Measurements from ENCODE around the gene KLHDC10.
A peak's percentile ranks its signal among the peaks of the same experiment; 100 is the strongest.
"Not testable (repeated sequence)": the region's sequence is repeated elsewhere in the genome, so short reads cannot be mapped to it uniquely, and the experiment has no call there.

The KLHDC10 gene

GRCh38 chr7:130079846-130080394, 9.6 kb downstream of the KLHDC10 start:
- no peak for DNase-seq (ENCODE audit: low read depth in 3 of 3)

GRCh38 chr7:130083497-130083896, 13.2 kb downstream of the KLHDC10 start:
- not testable (repeated sequence) for DNase-seq (ENCODE audit: low read depth in 3 of 3)

DNA sequence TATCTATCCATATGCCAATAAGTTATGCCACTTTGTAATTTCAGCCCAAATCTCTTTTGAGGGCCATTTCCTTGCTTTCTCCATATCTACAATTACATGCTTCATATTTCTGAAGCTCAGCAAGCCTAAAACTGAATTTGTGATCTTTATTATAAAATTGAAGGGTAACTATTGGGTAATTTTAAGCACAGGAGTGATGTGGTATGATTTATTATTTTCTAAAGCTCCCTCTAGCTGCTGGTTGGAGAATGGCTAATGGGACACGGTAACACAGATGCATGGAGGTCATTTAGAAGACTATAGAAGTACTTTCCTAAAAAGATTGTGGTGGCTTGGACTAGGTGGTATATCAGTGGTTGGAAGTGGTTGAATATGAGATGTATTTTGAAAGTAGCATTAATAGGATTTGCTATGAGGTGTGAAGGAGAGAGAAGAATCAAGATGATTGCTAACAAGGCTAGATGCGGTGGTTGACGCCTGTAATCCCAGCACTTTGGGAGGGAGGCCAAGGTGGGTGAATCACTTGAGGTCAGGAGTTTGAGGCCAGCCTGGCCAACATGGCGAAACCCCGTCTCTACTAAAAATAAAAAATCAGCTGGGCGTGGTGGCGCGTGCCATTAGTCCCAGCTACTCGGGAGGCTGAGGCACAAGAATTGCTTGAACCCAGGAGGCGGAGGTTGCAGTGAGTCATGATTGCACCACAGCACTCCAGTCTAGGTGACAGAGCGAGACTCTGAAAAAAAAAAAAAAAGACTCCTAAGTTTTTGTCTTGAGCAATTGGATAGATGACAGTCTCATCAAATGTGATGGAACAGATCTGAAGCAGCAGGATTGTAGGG, 13.9 kb downstream of the KLHDC10 start:
- no peak for DNase-seq (ENCODE audit: low read depth in 3 of 3)

DNA sequence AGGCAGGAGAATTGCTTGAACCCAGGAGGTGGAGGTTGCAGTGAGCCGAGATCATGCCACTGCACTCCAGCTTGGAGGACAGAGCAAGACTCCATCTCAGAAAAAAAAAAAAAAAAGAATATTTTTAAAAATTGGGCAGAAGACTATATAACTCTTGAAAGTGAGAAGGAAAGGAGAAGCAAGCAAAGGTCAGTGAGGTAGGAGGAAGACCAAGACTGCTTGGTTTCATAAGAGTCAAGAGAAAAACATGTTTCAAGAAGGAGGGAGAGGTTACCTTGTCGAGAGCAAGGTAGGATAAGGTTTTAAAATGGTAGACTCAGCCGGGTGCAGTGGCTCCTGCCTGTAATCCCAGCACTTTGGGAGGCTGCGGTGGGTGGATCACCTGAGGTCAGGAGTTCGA, 14.9 kb downstream of the KLHDC10 start:
- DNase-seq (ENCODE audit: low read depth in 3 of 3) = not testable (repeated sequence)

GRCh38 chr7:130086938-130087337, 16.6 kb downstream of the KLHDC10 start:
- DNase-seq (ENCODE audit: low read depth in 3 of 3) = no peak

- no peak for DNase-seq (ENCODE audit: low read depth in 3 of 3)
These were observed 17.0 kb downstream of the KLHDC10 start for GRCh38 chr7:130087364-130087763.

DNA sequence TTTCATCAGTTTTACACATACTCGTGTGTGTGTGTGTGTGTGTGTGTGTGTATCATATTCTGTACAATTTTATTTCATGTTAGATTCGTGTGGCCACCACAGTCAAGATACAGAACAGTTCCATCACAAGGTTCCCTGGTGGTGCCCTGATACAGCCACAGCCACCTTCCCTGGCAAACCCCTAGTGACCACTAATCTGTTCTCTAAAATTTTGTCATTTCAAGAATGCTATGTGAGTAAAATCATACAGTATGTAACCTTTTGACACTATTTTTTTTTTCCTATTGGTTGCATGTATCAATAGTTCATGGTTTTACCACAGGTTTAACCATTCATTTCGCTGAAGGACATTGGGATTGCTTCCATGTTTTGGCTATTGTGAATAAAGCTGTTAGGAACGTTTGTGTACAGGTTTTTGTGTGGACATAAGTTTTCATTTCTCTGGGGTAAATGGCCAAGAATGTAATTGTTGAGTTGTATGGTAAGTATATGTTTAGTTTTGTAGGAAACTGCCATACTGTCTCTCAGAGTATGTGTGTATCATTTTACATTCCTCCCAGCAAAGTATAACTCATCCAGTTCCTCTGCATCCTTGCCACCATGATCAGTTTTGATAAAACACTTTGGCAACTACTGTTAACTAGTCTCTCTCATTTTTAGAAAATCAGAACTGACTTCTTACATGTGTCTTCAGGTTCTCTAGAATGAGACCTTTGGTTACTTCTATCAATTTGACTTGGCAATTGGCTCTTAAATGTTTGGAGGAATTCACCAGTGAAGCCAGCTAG, 20.6 kb downstream of the KLHDC10 start:
- DNase-seq (ENCODE audit: low read depth in 3 of 3) = peak in 1 of 3 donors; percentile 9

GRCh38 chr7:130091999-130092398, 21.7 kb downstream of the KLHDC10 start:
- DNase-seq (ENCODE audit: low read depth in 3 of 3) = no peak

DNA sequence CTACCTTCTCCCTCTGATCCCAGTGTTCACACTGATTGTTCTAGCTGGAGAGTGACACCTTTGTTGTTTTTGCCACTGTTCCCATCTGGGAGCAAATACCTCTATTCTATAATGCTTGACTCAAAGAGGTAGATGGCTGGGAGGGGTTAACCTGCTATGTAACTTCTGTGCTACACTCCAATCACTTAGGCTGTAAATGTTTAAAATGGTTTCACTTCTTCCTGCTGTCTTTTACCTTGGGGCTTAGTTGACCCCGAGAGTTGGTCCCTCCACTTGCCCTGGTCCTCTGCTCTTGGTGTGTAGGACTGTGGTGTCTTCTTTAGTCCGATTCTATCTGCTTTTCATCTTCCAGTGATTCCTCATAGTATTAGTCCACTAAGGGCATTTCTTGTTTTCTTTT, 22.3 kb downstream of the KLHDC10 start:
- no peak for DNase-seq (ENCODE audit: low read depth in 3 of 3)

GRCh38 chr7:130095812-130096211, 25.5 kb downstream of the KLHDC10 start:
- DNase-seq (ENCODE audit: low read depth in 3 of 3) = no peak

DNA sequence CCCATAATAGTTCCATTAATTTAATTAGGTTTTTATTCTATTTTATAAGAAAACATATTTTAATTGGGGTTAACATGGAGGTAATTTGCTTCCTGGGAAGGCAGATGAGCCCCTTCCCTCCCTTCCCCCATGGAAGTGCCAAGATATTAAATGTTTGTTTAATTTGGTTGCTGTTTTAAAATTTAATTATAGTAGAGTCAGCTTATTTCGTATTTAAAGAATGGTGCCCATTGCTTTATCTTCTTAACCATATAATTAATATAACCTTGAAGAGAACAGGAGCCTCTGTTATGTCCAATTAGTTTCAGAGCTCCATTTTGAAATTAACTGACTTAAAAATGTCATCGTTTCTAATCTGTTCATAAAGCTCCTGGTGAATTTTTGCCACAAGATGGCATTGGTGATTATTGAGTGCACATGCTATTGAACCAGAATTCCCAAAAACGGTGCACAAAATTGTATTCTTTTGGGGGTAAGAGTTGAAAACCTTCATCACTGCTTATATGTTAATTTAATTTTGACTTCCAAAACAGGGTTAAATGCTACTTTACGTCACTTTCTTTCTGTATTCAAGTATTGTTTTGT, 26.0 kb downstream of the KLHDC10 start:
- no peak for DNase-seq (ENCODE audit: low read depth in 3 of 3)

DNA sequence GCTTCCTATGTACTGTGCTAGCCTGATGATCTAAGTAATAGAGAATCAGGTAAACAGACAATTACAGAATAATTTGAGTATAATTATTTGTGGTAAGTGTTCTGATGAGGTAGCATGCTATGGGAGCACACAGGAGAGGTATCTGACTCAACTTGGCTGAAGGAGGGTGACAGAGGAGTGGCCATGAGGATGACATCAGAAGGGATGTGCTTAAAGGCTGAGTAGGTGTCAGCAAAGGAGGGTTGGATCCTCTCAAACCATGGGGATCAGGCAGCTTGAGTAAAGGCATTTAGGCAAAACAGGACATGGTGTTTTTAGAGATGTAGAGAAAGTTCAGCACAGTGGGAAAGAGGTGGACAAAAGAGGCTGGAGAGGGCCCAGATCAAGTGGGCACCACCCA, 29.0 kb downstream of the KLHDC10 start:
- DNase-seq (ENCODE audit: low read depth in 3 of 3) = no peak

DNA sequence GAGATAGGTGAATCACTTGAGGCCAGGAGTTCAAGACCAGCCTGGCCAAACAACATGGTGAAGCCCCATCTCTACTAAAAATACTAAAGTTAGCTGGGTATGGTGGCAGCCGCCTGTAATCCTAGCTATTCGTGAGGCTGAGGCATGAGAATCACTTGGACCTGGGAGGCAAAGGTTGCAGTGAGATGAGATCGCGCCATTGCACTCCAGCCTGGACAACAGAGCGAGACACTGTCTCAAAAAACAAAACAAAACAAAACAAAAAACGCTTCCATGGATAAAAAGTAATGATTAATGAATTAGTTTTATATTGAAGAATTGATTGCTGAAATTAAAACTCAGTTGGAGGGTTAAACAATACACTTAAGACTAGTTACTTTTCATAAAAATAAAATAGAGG, 32.3 kb downstream of the KLHDC10 start:
- DNase-seq (ENCODE audit: low read depth in 3 of 3) = no peak

DNA sequence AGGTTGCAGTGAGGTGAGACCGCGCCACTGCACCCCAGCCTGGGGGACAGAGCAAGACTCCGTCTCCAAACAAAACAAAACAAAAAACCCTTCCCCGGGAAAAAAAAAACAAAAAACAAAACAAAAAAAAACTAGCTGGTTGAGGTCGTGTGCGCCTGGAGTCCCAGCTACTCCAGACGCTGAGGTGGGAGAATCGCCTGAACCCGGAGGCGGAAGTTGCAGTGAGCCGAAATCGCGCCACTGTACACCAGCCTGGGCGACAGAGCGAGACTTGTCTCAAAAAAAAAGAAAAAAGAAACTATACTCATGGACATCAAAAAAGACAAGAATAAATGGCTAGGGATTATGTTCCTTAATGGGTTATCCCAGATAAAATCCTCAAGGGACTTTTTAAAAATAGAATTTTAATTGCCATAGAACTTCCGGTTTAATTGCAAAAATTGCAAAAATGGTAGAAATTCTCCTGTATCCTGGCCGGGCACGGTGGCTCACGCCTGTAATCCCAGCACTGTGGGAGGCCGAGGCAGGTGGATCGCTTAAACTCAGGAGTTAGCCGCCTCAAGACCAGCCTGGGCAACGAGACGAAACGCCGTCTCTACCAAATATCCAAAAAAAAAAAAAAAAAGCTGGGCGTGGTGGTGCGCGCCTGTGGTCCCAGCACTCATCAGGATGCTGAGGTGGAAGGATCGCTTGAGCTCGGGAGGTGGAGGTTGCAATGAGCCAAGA, 37.8 kb downstream of the KLHDC10 start:
- DNase-seq (ENCODE audit: low read depth in 3 of 3) = no peak

DNA sequence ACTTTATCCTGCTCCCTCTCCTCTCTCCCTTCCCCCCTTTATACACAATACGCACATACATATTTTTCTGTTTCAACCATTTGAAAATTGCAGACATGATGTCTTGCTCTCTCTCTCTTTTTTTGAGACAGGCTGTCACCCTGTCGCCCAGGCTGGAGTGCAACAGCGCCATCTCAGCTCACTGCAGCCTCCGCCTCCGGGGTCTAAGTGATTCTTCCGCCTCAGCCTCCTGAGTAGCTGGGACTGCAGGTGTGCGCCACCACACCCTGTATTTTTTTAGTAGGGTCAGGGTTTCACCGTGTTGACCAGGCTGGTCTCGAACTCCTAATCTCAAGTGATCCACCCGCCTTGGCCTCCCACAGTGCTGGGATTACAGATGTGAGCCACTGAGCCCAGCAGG, 38.5 kb downstream of the KLHDC10 start:
- DNase-seq (ENCODE audit: low read depth in 3 of 3) = no peak

DNA sequence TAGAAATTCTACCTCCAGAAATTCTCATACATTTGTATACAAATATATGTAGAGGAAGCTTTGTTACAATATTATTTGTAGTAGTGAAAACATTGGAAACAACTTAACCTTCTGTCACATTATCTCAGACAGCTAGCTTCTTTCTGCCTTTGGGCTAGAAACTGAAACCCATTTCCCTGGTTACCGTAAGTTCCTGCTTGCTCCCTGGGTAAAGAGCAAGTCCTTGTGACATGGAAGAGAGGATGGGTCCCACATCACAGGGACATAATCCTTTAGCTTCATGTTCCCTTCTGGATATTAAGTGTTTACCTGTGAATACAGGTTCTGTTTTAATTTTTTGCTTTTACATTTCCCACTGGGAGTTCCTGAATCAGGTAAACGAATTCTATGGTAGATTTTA, 41.8 kb downstream of the KLHDC10 start:
- no peak for DNase-seq (ENCODE audit: low read depth in 3 of 3)

- DNase-seq (ENCODE audit: low read depth in 3 of 3) = no peak
These were observed 42.5 kb downstream of the KLHDC10 start for GRCh38 chr7:130112662-130113425.

GRCh38 chr7:130113426-130113805, 43.1 kb downstream of the KLHDC10 start:
- not testable (repeated sequence) for DNase-seq (ENCODE audit: low read depth in 3 of 3)

- DNase-seq (ENCODE audit: low read depth in 3 of 3) = no peak
These were observed 43.6 kb downstream of the KLHDC10 start for GRCh38 chr7:130113887-130114286.

- no peak for DNase-seq (ENCODE audit: low read depth in 3 of 3)
These were observed 44.0 kb downstream of the KLHDC10 start for GRCh38 chr7:130114374-130114773.

GRCh38 chr7:130114776-130115175, 44.4 kb downstream of the KLHDC10 start:
- no peak for DNase-seq (ENCODE audit: low read depth in 3 of 3)
